ENCODE measurements around the gene ZC3H6. TPM values are rescaled to one million over a fixed set of nuclear protein-coding genes. Genes with fewer than 3 reads are reported as not detected.
A peak's percentile ranks its signal among the peaks of the same experiment; 100 is the strongest.

ZC3H6 gene
- total and polyA plus RNA-seq, 2 of the 4 experiments (the other 2 are of a cell fraction): 0.55 to 2.0 TPM

- H3K56ac ChIP-seq (ENCODE audit: extremely low read depth, insufficient read depth, low read length): no peak overlapping the region
- no peak overlapping the region for H4K8ac ChIP-seq (ENCODE audit: low read depth in 2 of 2, low read length in 2 of 2)
- no peak overlapping the region for H3K18ac ChIP-seq (ENCODE audit: low read depth, low read length)
- no peak overlapping the region for H4K91ac ChIP-seq (ENCODE audit: insufficient read depth, low read depth, low read length)
- no peaks in the 10 kb centered on the region for H3K4me1 ChIP-seq (ENCODE audit: control insufficient read depth, insufficient read depth, low read length)
- TF ChIP-seq CEBPB (IDR thresholded peaks at IDR 0.05; ENCODE audit: low read depth, low read length): 0 out of 2 replicates have a peak, but pooled peaks have one; percentile 39
- no peak for TF ChIP-seq USF2 (IDR thresholded peaks at IDR 0.05; ENCODE audit: low read depth, low read length)
- no peak overlapping the region for H2AK5ac ChIP-seq (ENCODE audit: low read depth, low read length)
- no peak overlapping the region for H2BK5ac ChIP-seq (ENCODE audit: low read depth, low read length, poor library complexity, severe bottlenecking)
- no peak overlapping the region for H3K9ac ChIP-seq (ENCODE audit: low read depth, low read length)
- dilution Hi-C loops (cut with HindIII; ENCODE audit: low sequenced_read_pairs, unreplicated experiment): no loop called here
- no peak overlapping the region for H3K4me3 ChIP-seq (ENCODE audit: insufficient read depth, low read depth, low read length)
- ATAC-seq (ENCODE audit: low read depth): no peak
- H4K5ac ChIP-seq (ENCODE audit: low read depth, low read length): no peak overlapping the region
- no CpG with 5 or more reads among the region's 4 CpGs for WGBS, 2 experiments (ENCODE audit: extremely low coverage in 2 of 2, insufficient read length in 1 of 2)
- H2BK15ac ChIP-seq (ENCODE audit: low read depth, low read length): no peak overlapping the region
- BruUV-seq (replicated peaks): no TSS peak
- intact Hi-C loops (cut with micrococcal nuclease): loop anchor here (10.0 kb wide), 1 partner anchor 128 kb away; no protein-coding TSS in a partner anchor
- H3K4ac ChIP-seq (ENCODE audit: low read depth, low read length): no peak overlapping the region
- H4K20me1 ChIP-seq (ENCODE audit: insufficient read depth, low read length): no peaks in the 10 kb centered on the region
- no peak overlapping the region for H3K4me2 ChIP-seq (ENCODE audit: low read depth, low read length)
- no peak overlapping the region for H3K23ac ChIP-seq (ENCODE audit: low read depth, low read length)
- DNase-seq: no peak
- H3K27ac ChIP-seq (ENCODE audit: insufficient read depth, low read length): no peak overlapping the region
- in situ Hi-C loops (cut with MboI; ENCODE audit: low sequenced_read_pairs): no loop called here
- no peak overlapping the region for H2AFZ ChIP-seq (replicated peaks; ENCODE audit: low read length, poor library complexity)
- no peak overlapping the region for H2AK9ac ChIP-seq (replicated peaks; ENCODE audit: low read depth, low read length, poor library complexity)
- no peaks in the 10 kb centered on the region for H3K9me1 ChIP-seq (ENCODE audit: insufficient read depth, low read length)
- H3K9me3 ChIP-seq (ENCODE audit: control insufficient read depth, insufficient read depth, low read length): no peaks in the 10 kb centered on the region
- CTCF ChIA-PET: no interaction called here
- POLR2A ChIA-PET (ENCODE audit: unreplicated experiment): no interaction called here
- no peak overlapping the region for H3K14ac ChIP-seq (replicated peaks; ENCODE audit: low read depth, low read length)
- H2BK120ac ChIP-seq (ENCODE audit: low read depth, low read length): no peak overlapping the region
- 0 out of 2 replicates have a peak, but pooled peaks cover 1% of the 10 kb centered on the region for H3K36me3 ChIP-seq (ENCODE audit: control insufficient read depth, insufficient read depth, low read length)
- no peak overlapping the region for H2BK20ac ChIP-seq (ENCODE audit: low read depth, low read length)
- H3K79me1 ChIP-seq (ENCODE audit: low read depth in 1 of 2, low read length in 2 of 2): no peaks in the 10 kb centered on the region
- no peaks in the 10 kb centered on the region for H3K27me3 ChIP-seq (ENCODE audit: control insufficient read depth, insufficient read depth, low read length)
Measured at GRCh38 chr2:112243233-112243632, 32.2 kb upstream of the ZC3H6 start.

All from IMR-90 (cell line).